NCI-H226 (cell line): ENCODE results near the gene EVC.

ENCODE experiments used
- DNase-seq: peaks from one replicate; pipeline ENCODE4 v3.0.0-alpha.2; 2015

The EVC gene

DNA sequence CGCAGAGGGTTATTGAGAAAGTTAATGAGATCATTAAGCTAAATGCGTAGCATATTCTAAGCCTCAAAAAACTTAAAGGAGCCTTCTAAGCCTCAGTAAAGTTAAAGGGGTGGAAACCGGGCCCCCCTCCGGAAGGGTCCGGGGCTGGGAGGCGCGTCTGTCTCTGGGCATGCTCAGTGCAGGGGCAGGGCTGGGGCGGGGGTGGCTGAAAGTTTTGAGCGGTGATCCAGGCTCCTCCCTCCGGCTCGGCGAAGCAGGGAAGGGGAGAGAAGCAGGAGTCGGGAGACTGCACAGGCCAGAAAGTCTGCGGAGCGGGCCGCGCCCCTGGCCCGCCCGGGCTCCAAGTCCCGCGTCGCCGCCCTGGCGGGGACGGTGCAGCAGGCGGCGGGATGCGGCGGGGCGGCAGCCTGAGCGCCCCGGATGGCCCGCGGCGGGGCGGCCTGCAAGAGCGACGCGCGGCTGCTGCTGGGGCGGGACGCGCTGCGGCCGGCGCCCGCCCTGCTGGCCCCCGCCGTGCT lies at the start of gene EVC:
Gene EVC, plus strand, starts transcription at position 241 of the 518 bp plus-strand sequence. Its CDS starts 180 bp downstream, at position 421.
- DNase-seq: peak; percentile 69

DNA sequence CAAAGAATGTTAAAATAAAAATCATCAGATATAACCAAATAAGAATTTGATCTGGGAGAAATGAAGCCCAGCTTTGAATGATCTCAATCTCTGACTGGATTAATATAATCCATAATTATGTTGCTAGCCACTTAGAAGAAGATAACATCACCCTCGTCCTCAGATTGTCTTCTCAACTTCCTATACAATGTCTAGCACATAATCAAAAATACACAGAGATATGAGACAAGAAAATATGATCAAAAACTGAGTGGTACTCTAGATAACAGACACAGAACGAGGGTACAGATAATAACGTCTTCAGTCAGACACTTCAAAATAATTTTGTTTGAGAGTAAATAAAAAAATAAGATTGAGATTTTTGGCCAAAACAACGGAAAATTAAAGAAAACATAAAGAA lies 49.8 kb upstream of the EVC start:
- DNase-seq: no peak

DNA sequence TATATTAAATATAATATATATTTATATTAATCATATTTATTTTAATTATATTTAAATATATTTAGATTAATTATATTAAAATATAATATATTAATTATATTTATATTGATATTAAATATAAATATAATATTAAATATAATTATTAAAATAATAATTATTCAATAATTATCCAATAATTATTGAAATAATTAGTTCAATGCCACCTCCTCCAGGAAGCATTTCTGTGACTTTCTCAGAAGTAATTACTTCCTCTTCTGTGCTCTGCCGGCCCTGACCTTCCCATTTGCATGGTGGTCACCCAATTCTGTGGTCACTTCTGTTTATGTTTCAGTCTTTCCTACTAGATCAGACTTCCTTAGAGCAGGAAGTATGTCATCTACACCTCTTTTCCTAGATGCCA lies 48.4 kb upstream of the EVC start:
- no peak for DNase-seq

DNA sequence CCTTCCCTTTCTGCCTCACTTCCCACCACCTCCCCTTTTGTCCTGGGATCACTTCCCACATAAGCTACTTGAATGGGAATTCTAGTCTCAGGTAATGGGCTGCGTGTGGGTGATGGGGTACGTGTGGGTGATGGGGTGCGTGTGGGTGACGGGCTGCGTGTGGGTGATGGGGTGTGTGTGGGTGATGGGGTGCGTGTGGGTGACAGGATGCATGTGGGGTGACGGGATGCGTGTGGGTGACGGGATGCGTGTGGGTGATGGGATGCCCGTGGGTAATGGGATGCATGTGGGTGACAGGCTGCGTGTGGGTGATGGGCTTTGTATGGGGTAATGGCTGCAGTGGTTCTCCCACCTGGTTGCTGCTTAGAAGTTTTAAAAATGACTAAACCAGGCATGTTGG lies 46.2 kb upstream of the EVC start:
- DNase-seq: no peak

DNA sequence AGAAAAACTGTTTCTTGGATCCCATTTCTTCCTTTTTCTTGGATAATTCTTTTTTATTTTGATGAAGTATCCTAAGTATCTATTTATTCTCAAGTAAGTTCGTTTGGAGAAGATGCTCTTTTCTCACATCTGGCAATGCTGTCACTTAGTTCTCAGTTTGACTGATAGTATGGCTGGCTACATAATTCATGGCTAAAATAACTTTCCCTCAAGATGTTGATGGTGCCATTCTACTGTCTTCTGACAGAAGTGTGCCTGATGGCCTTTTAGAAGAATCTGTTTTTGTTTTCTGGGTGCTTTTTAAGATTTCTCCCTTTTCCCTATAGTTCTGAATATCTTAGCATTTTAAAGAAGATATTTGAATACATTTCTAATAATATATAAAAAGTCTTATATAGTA lies 44.3 kb upstream of the EVC start:
- DNase-seq: no peak

DNA sequence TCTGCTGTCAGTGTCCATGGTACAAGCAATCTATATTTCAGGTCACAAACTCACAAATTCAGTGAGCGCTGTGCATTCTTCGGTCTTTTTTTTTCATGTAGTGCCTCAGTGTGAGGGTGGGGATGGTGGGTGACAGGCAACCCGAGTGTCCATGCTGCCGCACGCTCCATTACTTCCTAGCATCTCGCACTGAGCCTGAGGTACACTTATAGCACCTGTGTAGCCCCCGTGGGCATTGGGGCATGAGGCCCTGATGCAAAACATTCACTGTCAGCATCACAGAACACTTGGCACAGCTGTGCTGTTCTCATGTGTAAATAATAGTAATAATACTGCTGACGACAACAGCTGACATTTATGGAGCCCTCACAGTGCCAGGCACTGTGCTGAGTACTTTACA lies 34.2 kb upstream of the EVC start:
- no peak for DNase-seq

DNA sequence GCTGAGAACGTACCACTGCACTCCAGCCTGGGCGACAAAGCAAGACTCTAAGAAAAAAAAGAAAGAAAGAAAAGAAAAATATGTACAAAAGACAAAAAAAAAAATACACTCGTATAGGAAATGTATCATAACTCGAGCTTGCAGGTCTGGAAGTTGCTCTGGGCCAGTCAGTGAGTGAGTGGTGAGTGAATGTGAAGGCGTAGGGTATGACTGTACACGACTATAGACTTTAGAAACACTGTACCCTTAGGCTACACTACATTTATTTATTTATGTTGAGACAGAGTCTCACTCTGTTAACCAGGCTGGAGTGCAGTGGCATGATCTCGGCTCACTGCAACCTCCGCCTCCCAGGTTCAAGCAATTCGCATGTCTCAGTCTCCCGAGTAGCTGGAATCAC lies 32.0 kb upstream of the EVC start:
- no peak for DNase-seq

DNA sequence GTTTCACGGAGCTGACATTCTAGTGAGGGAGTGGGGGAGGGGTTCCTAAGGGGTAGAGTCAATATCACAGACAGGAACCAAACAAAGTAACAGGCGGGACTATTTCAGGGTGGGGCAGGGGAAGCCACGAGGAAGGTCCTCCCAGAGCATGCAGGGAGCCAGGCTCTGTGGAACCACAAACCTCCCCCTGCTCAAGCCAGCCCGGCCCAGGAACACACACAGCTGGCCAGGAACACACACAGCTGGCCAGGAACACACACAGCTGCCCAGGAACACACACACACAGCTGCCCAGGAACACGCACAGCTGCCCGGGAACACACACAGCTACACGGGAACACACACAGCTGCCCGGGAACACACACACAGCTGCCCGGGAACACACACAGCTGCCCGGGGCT lies 27.4 kb upstream of the EVC start:
- no peak for DNase-seq

DNA sequence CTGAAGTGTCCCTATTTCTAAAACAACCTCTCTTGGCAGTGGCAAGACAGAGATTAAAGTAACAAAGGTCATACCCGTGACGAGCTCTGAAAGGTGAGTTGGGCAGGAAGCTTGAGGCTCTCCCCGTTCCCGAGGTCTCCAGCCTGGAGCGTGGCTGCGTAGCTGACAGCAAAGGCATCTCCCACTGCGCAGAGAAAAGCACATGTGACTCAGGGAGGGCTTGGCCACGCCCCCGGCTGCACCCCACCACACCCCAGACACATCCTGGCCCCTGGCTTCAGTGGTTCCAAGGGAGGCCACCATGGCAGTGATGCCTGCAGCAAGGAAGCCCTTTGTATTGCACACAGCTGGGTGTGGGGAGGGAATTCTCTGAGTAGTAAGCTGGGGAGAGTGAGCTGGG lies 25.7 kb upstream of the EVC start:
- no peak for DNase-seq

DNA sequence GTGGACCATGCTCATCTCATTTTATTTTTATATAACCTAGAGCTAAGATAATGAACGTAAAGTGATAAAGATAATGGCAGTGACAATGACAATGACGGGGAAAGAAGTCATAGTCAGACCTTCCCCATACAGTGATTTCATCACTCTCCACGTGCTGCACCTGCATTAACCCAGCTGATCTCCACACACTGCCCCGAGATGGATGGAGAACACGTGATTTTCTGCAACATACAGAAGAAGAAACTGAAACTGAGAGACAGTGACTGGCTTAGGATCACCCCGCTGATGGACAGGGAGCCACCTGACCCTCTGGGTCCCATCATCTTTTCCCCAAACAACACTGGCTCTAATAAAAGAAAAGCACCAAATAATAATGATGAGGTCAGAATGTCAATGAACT lies 24.7 kb upstream of the EVC start:
- no peak for DNase-seq

DNA sequence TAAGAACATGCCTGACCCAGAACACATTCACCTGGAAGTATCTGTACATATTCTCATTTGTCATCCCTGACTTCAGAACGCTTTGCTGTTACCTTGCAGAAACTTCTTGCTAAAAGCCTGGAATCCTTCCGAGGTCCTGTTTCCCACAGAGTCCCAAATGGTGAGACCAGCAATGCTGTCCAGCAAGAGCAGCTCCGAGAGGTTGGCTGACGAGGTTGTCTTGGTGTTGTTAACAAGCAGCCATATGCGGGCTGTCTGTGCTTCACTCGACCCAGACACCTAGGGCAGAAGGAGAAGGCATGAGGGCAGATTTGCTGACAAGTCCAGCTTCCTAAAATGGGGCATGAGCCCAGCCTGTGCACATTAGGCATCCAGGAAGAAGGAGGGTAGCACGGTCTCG lies 21.9 kb upstream of the EVC start:
- DNase-seq: no peak

DNA sequence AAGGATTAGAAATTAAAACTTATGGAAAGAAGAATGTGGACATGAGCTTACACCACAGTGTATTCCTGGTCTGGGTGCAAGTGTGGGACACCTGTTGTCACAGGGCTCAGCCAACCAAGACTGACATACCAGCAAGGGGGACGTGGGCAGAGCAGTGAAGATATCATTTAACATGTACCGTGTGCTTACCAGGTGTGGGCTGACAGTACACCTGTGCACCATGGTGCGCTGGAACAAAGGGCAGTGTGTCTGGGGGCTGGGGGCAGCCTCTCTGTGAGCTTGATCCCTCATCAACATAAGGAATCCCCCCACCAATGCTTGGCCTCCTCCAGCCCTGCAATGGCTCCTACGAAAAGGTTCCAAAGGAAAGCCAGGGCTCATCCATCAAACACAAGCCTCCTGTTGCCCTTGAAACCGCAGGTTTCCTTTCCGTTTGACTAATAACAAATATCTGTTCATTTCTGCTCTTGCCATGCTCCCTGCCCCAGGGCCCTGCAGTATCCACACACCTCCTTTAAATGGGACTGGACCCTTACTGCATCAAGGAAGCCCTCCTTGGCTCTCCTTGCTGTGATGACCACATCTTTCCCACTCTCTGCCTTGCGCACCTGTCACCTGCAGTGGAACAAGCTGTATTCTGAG lies 19.4 kb upstream of the EVC start:
- DNase-seq: no peak

DNA sequence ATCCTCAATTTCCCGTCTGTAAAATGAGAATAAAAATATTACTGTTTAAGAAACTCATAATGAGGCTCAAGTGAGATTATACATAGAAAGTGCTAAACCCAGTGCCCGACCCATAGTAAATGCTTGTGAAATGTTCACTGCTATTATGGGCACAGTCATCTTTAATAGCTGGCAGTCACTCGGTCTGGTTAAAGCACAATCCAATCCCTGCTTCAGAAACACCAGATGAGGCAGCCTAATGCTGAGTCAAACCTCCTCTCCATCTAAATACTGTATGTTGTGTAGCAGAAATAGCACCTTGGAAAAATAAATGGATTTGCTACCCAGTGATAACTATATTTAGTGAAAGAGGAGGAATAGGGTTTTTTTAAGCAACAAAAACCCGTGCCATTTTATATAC lies 17.1 kb upstream of the EVC start:
- DNase-seq: no peak

DNA sequence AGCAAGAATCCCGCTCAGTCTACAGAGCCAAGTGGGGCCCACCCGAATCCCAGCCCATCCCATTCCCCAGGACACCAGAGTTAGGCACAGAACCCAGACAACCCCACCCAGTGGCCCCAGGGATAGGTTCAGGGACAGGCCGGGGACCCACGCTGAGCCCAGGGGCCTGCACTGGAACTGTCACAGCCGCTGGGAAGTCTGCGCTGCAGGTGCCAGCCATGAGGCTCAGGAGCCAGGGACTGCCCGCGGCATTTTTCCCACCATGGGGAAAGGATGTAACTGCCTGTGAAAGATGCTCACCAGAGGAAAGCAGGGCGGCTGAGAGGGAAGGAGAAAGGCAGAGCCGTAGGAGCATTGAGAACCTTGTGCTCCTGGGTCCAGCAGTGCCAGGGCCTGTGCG lies 14.7 kb upstream of the EVC start:
- no peak for DNase-seq

DNA sequence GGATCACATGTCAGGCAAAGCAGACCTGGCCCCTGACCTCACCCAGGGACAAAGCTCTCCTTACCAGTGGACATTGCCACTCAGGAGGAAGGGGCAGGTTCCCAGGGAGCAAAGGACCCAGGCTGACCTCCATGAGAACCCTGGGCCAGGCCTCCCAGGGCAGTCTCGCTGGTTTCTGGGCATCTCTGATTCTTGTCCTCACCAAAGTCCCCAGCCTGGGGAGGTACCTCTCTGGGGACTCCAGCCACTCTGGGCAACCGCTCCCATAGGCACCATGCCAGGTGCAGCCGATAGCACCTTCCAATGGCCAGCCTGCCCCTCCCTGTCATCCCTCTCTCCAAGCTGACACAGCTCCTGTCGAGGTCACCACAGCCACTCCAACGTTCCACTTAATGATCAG lies 10.5 kb upstream of the EVC start:
- no peak for DNase-seq

DNA sequence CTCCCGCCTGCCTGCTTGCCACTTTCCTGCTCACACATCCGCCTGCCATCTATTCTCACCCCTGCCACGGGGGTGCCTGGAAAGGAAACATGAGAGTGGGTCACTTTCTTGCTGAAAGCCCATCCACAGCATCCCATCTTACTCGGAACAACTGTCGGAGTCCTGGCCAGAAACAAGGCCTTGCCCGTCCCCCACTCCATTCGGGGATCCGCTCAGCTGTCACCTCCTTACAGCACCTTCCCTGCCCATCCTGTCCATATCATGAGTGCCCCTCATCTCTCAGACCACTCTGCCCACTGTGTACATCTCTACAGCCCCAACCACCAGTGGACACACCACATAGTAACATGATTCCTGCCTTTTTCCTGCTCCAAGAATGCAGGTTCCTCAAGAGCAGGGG lies 9.0 kb upstream of the EVC start:
- DNase-seq: no peak

DNA sequence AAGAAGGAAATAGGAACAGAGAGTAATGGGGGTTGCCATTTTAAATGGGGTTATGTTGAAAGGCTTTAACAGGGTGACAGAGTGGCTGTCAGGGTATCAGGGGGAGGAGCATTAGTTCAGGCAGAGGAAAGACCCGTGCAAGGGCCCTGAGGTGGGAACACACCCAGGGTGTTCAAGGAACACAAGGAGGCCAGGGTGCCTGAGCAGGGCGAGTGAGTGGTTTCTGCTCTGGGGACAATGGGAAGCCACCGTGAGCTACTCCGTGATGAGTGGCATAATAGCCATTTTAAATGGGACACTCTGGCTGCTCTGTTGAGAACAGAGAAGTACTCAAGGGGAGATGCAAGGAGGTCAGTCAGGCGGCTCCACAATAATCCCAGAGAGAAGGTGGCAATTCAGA lies 7.2 kb upstream of the EVC start:
- DNase-seq: no peak

DNA sequence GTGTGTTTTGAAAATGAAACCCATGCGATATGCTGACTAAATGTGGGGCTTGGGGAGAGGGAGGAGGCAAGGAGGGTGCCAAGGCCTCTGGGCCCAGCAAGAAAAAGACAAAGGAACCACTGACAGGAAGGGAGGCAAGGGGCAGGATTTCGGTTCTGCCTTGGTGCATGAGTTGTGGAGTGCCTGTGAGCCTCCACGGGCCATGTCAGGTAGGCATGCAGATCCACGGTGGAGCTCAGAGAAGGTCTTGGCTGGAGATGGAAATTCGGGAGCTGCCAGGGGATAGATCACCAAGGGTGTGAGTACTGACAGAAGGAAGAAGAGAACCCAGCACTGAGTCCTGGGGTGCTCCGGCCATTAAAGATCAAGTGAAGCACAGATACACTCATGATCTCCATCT lies 6.7 kb upstream of the EVC start:
- DNase-seq: no peak

DNA sequence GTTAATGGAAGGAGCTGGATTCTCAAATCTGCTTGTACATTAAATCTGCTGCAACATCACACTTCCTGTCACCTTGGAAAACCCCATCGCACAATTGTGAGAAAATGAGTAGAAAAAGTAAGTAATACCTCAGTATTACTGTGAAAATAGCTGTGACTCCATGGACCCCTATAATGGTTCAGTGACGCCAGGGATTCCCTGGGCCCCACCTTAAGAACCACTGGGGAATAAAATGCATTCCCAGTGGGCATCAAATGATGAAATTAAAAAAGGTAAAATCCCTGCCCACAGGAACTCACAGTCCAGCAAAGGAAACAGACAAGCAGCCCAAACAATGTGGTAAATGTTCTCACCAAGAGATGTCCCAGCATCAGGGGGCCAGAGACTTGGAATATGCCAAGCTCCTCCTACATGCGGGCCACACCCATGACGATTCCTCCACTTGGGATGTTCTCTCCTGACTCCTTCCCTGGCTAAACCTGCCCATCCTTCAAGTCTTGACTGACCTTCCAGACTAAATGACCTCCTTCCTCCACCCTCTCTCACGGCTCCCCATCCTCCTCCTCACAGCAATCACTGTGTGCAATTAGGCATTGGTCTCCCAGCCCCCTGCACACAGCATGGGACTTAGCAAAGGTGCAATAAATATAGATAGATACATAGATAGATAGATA lies 5.2 kb upstream of the EVC start:
- DNase-seq: no peak

DNA sequence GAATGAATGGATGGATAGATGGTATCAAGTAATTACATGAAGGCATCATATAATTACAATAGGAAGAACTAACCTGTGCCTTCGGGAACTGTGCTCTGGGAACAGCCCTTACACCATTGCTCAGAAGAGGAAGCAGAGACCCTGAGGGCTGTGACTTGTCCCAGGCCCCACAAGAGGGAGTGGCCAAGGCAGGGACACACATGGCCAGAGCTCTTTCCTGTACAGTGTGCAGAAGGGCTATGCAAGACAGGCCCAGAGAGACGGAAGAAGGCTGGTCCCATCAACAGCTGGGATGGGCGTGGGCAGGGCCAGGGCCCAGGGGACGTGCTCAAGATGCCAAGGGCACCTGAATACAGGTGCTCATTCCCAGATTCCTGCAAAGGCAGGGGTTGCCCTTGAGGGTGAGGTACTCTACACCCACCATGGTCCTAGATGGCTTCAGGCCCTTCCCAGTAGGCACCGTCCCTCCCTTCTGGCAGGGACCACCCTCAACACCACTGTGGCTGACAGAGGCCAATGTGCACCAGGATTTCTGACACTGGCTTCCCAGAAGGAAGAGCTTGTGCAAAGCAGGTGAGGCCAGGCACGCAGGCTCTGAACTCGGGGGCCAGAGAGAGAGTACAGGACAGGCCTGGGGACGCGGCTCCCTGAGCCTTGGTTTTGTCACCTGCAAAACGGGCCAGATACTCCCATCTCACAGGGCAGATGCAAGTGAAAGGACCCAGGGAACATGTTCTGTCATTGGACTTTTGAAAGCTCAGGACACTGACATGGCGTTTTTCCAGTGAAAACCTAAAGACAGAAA lies 4.3 kb upstream of the EVC start:
- no peak for DNase-seq

DNA sequence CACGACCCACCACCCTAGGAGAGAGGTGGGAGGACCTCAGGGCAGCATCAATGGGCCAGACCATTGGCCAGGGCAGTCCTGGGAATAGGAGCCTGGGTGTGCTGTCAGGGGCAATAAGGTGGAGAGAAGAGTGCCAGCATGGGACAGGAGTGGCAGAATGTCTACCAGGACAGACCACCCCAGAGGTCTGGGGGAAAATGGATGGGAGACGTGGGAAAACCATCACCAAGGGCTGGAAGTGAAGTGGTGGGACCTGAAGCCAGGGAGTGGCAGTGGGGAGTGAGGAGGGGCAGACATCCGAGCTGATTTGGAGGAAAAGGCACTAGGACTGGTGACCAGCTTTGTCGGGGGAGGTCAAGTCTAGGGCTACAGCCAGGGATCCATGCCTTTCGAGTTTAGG lies 3.6 kb upstream of the EVC start:
- DNase-seq: no peak

DNA sequence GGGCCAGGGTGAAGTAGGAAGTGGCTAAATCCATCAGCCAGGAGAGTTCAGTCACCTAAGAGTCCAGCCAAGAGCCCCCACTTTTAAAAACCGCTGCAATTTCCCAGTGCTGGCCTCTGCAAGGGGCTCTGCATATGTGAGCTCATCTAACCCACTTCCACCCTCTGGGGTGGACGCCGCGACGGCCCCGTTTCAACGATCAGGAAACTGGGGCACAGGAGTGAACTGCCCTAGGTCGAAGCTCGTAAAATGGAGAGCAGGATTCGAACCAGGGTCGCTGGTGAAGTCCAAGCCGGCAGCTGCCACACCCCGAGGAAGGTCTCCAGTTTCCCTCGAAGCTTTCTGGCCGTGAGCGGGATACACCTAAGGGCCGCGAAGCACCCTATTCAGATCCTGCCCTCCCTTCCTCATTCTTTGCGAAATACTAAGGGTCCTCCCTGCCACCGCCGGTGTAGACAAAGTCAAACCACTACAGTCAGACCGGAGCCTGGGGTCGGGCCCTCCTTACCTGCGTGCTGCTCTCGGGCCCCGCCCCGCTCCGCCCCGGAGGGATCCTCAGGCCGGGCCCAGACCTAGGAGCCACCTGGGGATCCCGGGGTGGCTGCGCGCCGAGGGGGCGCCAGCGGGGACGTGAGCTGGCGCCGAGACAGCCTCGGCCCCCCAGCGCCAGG lies 3.1 kb upstream of the EVC start:
- DNase-seq: no peak

DNA sequence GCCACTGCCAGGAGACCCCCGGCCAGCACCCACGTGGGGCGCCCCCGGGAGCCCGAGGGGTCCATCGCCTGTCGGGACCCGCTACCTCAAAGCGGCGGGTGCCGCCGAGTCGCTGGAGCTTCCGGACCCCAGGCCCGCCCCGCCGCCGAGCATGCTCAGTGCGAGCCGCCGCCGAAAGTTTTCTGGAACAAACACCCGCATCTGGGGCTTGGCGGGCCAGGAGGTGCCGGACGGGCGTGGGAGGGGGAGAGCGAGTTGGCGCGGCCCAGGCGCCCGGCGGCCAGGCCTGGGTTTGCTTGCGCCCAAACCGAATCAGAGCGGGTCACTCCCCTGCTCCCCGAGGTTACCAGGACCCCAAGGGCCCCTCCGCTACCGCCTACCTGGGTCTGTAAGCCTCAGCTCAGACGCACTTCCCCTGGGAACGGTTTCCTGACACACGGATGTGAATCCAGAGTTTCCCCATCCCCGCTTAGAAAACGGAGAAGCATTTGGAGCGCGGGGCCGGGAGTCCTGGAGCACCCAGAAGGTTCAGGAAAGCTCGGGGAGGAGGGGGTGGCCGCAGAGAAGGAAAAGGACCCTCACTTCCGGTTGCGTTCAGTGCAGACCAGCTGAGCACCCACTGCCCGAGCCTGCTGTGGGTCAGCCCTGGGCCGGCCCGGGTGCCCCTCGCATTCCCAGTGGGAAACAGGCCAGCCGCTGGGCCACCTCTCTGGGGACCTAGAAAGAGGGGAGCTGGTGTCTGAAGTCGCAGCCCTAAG lies 2.4 kb upstream of the EVC start, which contains the start of gene EVC2:
Gene EVC2, minus strand, starts transcription at position 111 of the 758 bp plus-strand sequence. Its CDS starts 46 bp downstream, at position 65.
- DNase-seq: peak; percentile 27
